Activated CD4-positive, alpha-beta T cell treated with anti-CD3 and anti-CD28 coated beads, Interleukin-10, Interleukin-2, amounts not matched to agents 100 ng/mL and 50 ng/mL, durations not matched to agents 16 hours and 8 hours (primary cell): ENCODE results near the gene LCN6.
"Not testable (repeated sequence)": the region's sequence is repeated elsewhere in the genome, so short reads cannot be mapped to it uniquely, and the experiment has no call there.

Source experiments
- DNase-seq: peaks from one replicate; pipeline ENCODE4 v3.0.0-alpha.2; 2020

The LCN6 gene

GRCh38 chr9:136782452-136782851, 34.1 kb upstream of the LCN6 start:
- no peak for DNase-seq

DNA sequence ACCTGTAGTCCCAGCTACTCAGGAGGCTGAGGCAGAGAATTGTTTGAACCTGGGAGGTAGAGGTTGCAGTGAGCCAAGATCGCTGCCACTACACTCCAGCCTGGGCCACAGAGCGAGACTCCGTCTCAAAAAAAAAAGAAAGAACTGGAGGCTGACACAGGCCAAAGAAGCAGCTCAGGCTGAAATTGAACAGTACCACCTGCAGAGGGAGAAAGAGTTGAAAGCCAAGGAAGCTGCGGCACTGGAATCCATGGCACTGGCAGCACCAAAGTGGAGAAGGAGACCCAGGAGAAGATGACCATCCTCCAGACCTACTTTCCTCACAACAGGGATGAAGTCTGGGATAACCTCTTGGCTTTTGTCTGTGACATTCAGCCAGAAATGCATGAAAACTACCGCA, 31.5 kb upstream of the LCN6 start:
- DNase-seq = no peak

DNA sequence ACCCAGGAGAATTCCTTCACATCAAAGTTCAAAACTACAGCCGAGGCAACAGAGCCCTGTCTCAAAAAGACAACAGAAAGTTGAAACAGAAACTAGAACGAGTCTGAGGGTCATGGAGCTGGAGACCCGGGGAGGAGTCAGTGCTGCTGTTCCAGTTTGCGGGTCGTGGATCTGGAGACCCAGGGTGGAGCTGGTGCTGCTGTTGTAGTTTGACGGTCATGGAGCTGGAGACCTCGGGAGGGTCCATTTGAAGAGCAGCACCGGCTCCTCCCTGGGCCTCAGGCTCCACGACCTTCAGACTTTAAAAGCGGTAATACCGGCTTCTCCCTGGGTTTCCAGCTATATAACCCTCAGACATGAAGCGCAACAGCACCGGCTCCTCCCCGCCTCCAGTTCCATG, 29.0 kb upstream of the LCN6 start:
- DNase-seq = no peak

- DNase-seq = no peak
Observed at GRCh38 chr9:136776947-136777346, 28.6 kb upstream of the LCN6 start.

DNA sequence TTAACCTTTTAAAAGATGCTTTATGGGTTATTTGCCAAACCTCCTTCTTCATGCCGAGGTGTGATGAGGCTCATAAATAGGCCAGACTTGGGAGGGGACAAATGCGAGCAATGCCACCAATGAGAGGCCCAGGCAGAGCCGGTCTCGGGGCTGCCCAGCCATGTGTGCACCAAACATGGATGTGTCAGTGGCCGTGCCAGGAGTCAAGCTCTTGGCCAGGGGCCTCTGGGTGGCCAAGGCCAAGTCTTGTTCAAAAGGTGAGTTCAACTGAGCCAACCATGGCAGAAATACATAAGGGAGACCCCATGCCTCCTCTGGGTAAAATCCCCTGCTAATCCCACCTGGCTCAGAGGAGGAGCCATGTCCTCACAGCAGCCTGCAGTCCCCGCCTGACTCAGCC, 26.9 kb upstream of the LCN6 start:
- no peak for DNase-seq

DNA sequence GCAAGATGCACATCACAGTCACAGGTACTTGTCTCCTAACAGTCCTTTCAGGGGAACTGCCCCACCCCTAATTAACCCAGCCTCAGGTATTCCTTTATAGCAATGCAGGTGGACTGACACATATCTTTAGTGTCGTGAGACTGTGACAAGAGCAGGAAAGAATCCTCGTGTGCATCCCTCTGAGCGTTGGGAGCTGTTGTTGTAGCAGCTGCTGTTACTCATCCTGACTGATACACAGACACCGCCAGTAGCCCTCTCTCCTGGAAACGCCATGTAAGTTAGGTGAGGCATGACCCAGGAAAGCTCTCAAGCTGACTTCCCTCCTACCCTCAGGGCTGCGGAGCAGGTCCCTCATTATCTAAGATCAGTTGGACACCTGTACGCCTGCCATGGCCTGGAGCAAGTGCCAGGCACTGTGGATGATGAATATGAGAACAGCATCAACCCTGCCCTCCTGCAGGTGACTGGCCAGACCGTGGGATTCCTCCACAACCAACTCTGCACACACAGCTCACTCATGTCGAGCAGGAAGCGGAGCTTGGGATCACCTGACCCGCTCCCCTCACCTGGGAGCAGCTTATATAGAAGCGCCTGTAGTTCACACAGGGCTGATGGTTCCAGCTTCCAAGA, 26.2 kb upstream of the LCN6 start:
- no peak for DNase-seq

GRCh38 chr9:136773386-136774044, 25.2 kb upstream of the LCN6 start:
- peak; percentile 48 for DNase-seq

- no peak for DNase-seq
Observed at GRCh38 chr9:136771907-136772415, 23.6 kb upstream of the LCN6 start.

- peak; percentile 61 for DNase-seq
Observed at GRCh38 chr9:136769710-136770191, 21.4 kb upstream of the LCN6 start.

- DNase-seq = peak; percentile 60
Observed at GRCh38 chr9:136766410-136767120, 18.2 kb upstream of the LCN6 start.

DNA sequence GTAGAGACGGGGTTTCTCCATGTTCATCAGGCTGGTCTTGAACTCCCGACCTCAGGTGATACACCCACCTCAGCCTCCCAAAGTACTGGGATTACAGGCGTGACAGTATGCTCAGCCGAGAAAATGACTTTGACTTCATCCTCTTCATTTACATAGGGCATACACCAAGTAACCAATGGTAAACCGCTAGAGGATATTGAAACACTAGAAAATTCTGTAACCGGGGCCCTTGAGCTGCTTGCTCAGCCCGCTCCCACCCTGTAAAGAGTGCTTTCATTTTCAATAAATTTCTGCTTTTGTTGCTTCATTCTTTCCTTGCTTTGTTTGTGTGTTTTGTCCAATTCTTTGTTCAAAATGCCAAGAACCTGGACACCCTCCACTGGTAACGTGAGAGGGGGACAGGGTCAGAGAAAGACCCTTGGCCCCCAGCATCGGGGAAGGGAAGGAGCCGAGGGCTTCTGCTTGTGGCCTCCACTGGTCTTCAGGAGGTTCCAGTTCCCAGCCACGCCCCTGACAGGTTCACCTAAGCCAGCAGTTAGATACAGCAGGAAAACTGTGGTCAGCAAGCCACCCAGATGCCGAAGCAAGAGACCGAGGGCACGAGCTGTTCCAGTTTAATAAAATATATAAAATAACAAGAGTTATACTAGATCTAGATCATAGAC, 17.6 kb upstream of the LCN6 start:
- DNase-seq = not testable (repeated sequence)

GRCh38 chr9:136765041-136765440, 16.7 kb upstream of the LCN6 start:
- DNase-seq = no peak

GRCh38 chr9:136764301-136764891, 16.1 kb upstream of the LCN6 start, which contains the start of gene LCN15:
LCN15 (minus strand) TSS chr9:136764518; CDS start chr9:136764488, 30 bp downstream.
- DNase-seq = no peak

GRCh38 chr9:136763649-136764035, 15.3 kb upstream of the LCN6 start:
- DNase-seq = no peak

DNA sequence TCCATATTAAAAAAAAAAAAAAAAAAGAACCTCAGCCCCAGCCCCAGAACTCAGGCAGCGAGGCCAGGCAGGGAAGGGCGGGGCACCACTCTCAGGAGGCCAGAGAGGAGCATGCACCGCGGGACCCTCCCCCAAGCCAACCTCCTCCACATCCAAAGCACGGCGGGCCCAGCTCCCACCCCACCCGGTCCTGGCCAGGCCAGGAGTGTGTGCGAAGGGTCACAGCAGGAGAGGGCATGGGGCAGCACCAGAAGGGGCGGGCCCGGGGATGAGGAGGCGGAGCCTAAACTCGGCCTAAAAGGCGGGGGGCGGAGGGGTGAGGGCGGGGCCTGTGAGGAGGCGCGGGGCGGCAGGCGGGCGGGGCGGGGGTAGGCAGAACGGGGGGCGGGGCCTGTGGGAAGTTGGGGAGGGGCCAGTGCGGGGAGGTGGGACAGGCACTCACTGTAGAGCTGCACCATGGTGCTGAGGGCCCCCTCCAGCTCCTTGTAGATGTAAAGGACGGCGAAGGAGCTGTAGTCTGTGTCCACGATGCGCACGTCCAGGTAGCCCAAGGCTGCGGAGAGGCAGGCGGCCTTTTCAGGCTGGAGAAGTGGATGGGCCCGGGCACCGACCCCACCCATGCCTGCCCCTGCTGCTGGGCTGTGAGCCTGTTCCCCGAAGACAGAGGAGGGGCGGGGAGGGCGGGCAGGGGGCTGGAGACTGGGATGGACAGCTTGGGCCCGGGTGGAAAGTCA, 14.8 kb upstream of the LCN6 start:
- peak; percentile 69 for DNase-seq

DNA sequence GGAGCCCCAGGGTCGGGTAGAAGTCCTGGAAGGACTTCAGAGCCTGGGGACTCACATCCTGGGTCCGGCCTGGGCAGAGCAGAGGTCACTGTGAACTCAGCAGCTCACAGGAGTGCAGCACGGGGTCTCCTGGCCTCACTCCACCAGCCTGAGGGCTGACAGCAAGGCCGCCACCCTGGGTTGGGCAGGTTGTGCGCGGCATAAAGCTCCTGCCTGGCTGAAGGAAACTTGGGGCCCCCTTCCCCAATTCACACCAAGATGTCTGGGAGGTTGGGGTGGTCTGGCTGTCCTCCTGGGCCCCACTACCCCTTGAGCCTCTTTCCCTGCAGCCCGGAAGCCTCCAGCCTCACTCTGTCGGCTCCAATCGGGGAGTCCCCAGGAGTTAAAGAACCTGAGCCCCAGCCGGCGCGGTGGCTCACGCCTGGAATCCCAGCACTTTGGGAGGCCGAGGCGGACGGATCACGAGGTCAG, 13.9 kb upstream of the LCN6 start:
- DNase-seq = no peak

GRCh38 chr9:136761545-136761981, 13.2 kb upstream of the LCN6 start:
- DNase-seq = no peak

DNA sequence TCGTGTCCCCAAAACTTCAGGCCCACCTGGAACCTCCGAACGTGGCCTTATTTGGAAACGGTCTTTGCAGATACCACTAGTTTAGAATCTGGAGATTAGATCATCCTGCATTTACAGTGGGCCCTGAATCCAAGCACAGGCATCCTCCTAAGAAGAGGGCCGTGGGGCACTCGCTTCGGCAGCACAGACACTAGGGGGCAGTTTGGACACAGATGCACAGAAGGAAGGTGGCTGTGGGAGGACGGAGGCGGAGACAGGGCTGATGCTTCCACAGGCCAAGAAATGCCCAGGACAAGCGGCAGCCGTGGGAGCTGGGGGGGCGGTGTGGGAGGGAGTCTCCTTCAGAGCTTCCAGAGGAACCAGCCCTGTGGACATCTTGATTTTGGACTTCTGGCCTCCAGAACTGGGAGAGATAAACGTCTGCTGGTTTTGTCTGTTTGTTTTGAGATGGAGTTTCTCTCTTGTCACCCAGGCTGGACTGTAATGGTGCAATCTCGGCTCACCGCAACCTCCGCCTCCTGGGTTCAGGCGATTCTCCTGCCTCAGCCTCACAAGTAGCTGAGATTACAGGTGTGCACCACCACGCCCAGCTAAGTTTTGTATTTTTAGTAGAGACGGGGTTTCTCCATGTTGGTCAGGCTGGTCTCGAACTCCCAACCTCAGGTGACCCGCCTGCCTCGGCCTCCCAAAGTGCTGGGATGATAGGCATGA, 12.7 kb upstream of the LCN6 start:
- peak; percentile 47 for DNase-seq

GRCh38 chr9:136760424-136760823, 12.1 kb upstream of the LCN6 start:
- DNase-seq = no peak

DNA sequence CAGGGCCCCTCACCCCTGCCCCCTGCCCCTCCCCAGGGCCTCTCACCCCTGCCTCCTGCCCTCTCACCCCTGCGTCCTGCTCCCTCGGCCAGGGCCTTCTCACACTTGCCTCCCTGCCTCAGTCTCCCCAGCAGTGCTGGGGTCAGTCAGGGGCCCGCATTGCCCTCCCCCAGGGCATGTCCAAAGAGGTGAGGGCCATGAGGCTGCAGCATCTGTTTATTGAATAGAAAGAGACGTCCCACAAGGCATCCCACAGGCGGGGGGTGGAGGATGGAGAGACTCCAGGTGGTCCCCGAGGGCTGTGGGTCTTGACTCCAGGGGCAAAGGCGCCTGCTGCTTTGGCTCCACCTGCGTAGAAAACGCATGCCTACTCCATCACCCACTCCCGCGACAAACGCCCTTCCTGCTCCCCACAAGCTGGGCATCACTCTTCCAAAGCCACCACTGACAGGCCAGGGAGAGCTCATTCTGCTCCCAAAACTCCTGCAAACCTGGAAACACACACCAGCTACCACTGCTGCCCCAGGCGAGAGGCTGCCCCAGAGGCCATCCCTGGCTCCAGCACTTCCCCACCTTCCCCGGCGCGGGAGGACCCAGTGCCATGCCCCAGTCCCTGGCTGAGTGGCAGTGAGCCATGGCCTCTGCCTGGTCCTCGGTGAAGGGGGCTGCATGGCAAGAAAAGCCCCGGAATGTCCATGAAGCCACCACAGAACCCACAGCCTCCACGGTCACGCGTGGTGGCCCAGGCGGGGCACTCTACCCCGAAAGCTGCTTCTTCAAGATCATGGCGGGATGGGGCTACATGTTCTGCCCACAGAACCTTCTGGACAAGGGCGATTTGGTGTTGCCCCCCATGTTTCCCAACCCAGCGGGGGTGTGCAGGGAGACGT, 11.4 kb upstream of the LCN6 start:
- no peak for DNase-seq
